Fibroblast of gingiva (primary cell): ENCODE results near the gene ARMCX5.
A peak's percentile ranks its signal among the peaks of the same experiment; 100 is the strongest.

ENCODE experiments used
- DNase-seq: peaks from one replicate; pipeline ENCODE4 v3.0.0-alpha.2; 2011; ENCODE audit warnings: low read depth

The ARMCX5 gene

DNA sequence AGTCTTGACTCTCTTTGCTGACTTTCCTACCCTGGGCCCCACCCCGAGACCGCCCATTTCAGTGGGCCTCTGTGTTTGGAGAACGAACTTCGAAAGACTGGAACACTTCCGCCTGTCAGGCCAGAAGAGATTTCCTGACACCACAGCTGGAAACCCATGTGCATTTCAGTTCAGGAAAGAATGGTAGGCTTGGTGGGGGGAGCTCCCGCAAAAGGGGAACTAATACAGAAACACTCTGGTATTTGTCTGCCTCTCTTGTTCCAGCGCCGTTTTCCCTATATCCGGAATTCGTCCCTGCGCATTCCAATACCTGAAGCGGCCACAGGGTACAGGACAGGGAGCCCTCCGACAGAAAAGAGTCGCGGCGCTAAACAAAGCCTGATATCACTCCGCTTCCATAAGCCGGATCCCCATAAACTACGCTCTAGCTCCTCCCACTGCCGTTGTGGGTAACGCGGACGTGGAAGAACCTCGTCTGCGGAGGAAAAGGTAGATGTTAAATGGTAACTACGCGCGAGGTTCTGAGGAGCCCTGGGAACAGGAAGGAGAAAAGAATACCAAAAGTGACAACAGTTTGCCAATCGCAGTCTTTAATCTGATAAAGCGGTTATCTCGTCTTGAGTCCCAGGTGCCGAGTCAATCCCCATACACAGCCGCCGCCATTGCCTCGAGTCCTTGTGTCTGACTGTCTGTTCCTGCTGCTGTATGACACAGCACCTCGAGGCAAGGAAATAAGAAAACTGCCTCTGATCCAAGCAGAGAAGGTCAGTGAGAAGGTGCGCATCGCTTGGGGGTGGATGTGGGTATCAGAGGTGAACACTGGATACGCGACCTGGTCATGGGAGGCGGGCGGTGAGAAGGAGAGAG, at the start of gene ARMCX5:
ARMCX5 (plus strand) TSS at position 432 of the 867 bp plus-strand sequence. CDS start 2,627 bp downstream, outside the sequence.
- DNase-seq, result peak; percentile 87

DNA sequence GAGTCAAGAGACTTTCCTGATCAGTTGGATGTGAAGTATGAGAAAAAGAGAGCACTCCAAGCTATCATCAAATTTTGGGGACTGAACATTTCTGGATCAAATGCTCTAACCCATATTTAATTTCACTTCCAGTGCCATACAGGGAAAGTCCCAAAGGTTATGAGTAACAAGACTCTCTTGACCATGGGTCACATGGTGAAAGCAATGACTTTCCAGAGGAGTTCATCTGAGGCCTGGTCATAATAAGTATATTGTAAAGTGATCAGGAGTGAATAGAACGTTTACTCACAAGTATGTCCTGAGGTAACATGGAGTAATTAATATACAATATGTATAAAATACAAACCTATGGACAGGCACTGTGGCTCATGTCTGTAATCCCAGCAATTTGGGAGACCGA, 40.7 kb upstream of the ARMCX5 start:
- no peak for DNase-seq

DNA sequence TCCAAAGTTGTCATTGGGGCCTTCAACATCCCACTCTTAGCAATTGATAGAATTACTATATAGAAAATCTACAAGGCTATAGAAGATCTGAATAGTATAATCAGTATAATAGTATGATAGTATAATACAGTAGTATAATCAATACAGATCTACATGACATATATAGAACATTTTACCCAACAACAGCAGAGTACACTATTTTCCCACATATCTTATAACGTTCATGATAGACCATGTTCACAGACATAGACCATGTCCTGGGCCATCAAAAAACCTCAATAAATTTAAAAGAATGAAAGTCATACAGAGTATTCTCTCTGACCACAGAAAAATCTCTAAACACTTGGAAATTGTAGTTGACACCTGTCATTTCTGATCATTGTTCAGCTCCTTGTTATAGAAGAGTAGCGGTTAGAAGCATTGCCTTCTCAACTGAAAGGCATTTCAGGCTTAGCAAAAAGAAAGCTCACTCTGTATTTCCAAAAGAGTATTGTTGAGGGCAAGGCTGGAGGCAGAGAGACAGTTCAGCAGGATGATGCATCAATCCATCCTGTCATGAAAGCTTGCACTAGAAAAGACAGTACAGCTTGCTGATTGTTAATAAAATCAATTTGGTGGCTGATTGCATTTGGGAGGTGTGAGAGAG, 38.8 kb upstream of the ARMCX5 start:
- DNase-seq, result no peak

DNA sequence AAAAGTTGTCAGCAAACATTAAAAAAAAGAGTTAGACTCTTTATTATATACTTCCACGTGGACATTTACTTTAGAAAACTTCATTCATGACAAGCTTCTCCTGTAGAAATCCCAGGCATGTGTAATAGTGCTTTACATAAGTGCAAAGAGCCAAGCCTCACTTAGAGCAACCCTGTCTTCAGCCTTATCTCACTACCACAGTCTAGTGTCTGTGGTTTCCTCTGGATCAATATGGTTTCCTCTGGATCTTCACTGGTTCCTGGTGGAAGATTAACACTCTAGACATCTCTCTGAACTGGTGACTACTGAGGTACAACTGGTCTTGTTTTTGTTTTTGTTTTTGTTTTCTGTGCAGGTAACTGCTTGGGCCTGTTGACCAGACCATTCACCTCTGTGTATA, 18.4 kb upstream of the ARMCX5 start:
- no peak for DNase-seq

DNA sequence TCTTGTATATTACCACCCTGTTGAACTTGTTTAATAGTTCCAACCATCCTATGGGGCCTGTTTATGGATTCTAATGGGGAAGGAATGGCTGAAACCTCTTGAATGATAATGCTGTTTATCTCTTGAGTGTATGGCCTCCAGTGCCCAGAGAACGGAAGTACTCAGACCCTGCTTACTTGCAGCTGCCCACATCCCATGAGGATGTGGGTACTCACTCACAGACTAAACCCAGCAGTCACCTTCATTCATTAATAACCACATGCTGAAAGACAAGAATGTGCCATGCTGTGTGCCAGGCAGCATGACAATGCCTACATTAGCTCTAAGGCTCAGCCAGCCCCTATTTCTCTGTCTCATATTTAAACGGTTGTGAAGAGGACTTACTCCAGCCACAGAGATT, 5.9 kb upstream of the ARMCX5 start:
- no peak for DNase-seq

DNA sequence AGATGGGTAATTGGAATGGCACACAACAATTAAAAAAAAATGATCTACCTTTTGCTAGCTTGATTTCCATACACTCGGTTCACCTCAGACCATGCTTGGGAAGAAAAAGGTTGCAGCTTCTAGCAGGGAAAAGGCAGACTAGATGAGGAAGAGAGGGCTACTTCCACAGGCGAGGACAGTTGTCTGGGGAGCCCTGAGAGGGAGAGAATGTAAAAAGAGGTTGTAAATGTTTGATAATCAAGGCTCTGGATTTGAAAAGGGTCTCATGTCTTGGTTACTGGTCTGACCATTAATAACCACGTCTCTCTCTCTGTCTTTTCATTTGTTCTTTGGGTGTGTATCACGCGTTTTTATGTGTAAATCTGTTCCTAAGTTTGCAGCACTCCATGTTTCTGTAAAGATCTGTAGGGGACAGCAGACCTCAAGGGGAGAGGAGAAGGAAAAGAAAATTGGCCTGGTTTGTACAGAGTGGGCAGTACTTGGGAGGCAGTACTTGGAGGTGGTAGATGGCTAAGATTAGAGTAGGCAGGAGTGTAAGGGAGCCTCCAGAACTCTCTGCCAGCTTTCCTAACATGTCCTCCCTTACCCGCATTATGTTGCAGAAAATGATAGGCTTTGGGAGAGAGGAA, 750 bp downstream of the ARMCX5 start:
- peak; percentile 39 for DNase-seq

DNA sequence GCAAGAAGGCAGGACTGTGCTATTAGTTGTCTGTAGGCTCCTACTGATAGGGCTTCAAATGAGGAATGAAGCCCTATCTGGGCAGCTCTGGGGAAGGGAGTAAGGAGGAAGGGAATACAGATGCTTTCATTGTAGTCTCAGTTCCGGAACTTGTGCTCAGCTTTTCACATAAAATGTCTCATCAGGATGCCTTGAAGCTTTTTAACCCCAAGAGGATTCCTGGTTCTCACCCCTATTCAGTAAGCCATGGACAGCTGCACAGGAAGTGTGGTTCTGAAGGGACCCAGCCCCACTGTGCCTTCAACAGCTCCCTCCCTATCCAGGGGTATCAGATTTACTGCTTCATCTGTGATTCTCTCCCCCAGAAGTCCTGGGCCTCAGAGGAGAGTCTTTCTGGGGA, 5.0 kb downstream of the ARMCX5 start:
- DNase-seq, result no peak

DNA sequence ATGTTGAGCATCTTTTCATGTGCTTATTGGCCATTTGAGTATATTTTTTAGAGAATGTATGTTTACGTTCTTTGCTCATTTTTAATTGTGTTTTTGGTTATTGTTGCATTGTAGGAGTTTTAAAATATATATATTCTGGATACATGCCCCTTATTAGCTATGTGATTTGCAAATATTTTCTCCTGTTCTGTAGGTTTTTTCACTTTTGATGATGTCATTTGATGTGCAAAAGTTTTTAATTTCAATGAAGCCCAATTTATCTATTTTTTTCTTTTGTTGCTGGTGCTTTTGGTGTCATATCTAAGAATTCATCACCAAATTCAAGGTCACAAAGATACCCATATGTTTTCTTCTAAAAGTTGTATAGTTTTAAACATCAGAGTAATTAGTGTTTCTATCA, 6.8 kb downstream of the ARMCX5 start:
- DNase-seq, result no peak

DNA sequence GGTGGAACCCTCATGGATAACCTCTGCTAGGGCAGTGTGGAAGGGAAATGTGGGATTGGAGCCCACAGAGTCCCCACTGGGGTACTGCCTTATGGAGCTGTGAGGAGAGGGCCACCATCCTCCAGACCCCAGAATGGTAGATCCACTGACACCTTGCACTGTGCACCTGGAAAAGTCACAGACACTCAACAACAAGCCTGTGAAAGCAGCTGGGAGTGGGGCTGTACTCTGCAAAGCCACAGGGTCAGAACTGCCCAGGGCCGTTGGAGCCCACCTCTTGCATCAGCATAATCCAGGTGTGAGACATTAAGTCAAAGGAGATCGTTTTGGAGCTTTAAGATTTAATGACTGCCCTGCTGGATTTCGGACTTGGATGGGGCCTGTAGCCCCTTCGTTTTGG, 11.6 kb downstream of the ARMCX5 start:
- no peak for DNase-seq

DNA sequence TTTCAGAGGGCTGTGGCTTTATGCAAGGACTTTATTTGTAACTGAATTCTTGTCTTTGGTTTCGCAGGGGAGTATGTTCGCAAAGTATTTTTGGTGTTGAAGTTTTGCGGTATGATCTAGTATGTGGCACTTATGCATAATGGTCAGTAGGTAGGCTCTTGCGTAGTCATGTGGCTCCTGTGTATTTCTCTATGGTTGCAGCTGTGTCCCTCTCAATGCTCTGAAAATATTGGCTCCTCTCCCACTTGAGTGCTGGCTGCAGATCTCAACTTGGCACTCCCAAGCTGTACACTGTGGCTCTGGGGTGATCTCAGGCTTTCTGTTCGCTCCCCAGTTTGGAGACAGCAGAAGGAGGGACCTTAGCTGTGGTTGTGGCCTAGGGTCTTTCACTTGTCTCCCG, 24.8 kb downstream of the ARMCX5 start:
- DNase-seq, result no peak

DNA sequence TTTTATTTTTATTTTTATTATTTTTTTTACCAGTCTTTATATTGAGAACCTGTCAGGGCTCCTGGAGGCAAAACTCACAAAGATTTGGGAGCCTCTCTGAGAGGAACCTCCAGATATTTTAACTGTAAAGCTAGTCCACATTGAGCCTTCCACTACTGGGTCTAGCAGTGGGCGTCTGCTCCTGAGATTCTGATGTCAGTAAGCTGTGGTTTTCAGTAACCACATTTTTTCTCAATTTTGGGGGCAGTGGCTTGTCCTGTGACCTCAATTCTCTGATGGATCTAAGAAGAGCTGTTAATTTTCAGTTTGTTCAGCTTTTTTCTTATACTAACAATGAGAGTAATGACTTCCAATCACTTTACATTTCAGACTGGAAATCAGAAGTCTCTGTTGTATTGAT, 28.3 kb downstream of the ARMCX5 start:
- DNase-seq, result no peak

DNA sequence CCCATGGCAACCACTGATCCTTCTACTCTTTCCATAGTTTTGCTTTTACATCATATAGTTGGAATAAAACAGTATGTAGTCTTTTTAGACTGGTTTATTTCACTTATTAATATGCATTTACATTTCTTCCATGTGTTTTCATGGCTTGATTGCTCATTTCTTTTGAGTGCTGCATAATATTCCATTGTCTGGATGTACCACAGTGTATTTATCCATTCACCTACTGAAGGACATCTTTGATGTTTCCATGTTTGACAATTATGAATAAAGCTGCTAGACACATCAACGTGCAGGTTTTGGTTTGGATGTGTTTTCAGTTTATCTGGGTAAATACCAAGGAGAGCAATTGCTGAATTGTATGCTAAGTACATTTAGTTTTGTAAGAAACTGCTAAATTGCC, 38.2 kb downstream of the ARMCX5 start:
- DNase-seq, result no peak

DNA sequence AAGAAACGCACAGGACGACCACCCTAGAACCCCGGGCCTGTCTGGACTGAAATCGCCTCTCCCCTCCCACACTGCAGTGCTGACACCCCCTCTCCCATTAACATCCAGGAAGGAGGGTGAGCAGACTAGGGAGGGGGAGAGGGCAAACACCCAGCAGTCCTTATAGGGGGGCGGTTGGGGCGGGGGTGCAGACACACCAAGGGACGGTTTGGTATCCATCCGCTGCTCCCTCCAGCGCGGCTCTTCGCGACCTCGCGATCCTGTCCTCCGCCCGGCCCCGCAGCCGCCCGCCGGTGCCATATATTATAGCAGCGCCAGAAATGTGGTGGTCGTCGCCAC, 51.6 kb downstream of the ARMCX5 start:
- no peak for DNase-seq

DNA sequence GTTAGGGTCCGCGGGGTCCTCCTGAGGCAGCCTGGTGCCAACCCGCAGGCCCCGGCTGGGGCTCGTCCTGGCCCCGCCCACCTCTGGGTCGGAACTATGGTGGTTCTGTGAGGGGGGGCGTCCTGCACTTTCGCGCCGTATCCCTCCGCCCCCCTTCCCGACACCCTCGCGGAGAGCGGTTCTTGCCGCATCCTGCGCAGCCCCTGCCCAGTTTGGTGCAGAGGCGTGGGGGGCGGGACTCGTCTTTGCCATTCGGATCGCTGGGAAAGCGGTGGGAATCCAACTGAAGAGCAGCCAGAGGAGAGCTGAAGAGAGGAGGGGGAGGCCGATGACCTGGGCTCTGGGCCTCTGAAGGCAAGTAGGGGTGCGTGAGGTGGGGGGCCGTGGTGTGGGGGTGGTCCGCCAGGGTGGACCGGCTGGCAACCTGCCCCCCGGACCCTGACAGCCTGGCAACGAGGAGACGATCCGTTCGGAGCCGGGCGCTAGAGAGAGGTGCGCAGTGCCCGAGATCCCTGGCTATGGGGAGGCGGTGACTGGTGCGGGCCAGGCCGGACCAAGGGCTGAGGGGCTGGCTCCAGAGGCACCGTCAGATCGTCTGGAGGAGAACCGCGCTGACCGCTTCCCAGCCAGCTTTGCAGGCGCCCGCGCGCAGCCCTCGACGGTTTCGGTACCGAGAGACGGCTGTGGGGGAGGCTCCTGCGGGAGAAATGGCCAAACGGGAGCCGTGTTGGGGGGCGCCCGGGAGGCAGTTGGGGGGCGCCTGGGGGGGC, 52.1 kb downstream of the ARMCX5 start, which contains the start of gene GPRASP1:
GPRASP1 (plus strand) TSS at position 242 of the 770 bp plus-strand sequence. CDS start 2,431 bp downstream, outside the sequence.
- peak; percentile 50 for DNase-seq

DNA sequence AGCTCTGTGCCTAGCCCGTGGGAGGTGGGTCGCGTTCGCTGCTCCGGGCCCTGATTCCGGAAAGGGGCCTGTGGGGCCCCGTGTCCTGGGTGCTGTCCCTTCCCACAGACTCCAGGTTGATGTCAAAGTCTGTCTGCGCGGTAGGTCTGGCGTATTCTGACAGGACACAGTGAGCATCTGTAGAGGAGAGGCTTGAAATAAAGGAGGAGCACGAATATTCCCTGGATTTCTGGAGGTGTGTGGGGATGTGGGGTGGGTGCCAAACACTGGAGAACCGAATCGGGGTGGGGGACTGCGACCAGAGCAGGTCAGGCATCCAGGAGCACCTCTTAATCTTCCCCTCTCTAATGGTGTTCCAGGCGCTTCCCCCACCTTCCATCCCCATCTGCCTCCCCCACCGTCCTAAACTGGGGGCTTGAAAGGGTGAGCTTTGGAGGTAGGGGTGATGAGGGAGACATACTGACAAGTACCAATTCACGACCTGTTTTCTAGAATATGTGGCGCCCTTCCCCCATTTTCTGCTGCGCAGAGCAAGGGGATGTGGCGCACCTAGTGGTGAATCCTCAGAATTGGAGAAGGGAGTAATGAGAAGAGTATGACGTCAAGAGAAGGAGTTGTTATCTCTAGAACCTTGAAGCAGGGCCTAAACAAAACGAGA, 52.8 kb downstream of the ARMCX5 start:
- peak; percentile 39 for DNase-seq
